Nephron progenitor cell (in vitro differentiated cells): ENCODE data around the gene PHKA1.

Experiments used
- DNase-seq: peaks from one replicate; pipeline ENCODE4 v3.0.0; 2021
- H3K27ac Mint-ChIP-seq: 2 replicates; pipeline ENCODE4 v1.8.0; 2021; ENCODE audit warnings: mild to moderate bottlenecking, moderate library complexity, mixed read lengths
- H3K27me3 Mint-ChIP-seq: 2 replicates; pipeline ENCODE4 v1.8.0; 2021; ENCODE audit warnings: mild to moderate bottlenecking, low read depth, mixed read lengths; ENCODE audit not compliant: poor library complexity
- H3K36me3 Mint-ChIP-seq: 2 replicates; pipeline ENCODE4 v1.8.0; 2021; ENCODE audit warnings: low read depth, mixed read lengths
- H3K4me1 Mint-ChIP-seq: 2 replicates; pipeline ENCODE4 v1.8.0; 2021; ENCODE audit warnings: mixed read lengths
- H3K4me3 Mint-ChIP-seq: 2 replicates; pipeline ENCODE4 v1.8.0; 2021; ENCODE audit warnings: mild to moderate bottlenecking, moderate library complexity, mixed read lengths
- H3K9me3 Mint-ChIP-seq: 2 replicates; pipeline ENCODE4 v1.8.0; 2021; ENCODE audit warnings: mild to moderate bottlenecking, moderate library complexity, mixed read lengths
- CTCF ChIP-seq: fragments of 200-600 bp; sonication (generic); IDR thresholded peaks from 2 replicates; pipeline ENCODE4 v1.5.0; 2021; ENCODE audit warnings: antibody characterized with exemption

Gene PHKA1

GRCh38 chrX:72532366-72532765 lies 181.7 kb downstream of the PHKA1 start:
- Mint-ChIP-seq H3K27me3 (no peaks in the 10 kb centered on the region), H3K4me1 (no peaks in the 10 kb centered on the region), H3K27ac (no peak overlapping the region), H3K4me3 (no peak overlapping the region), H3K36me3 (peaks cover 38% of the 10 kb centered on the region), H3K9me3 (peaks cover 33% of the 10 kb centered on the region)
- no peak for TF ChIP-seq CTCF
- no peak for DNase-seq
